ENCODE measurements around the gene LEPROT.
"Not testable (repeated sequence)": the region's sequence is repeated elsewhere in the genome, so short reads cannot be mapped to it uniquely, and the experiment has no call there.

The LEPROT gene

GRCh38 chr1:65458730-65459396 is 38.4 kb downstream of the LEPROT start:
- no peaks in the 10 kb centered on the region for H3K27me3 ChIP-seq (ENCODE audit: control insufficient read depth, low read length)
- no peaks in the 10 kb centered on the region for H3K36me3 ChIP-seq (ENCODE audit: control insufficient read depth, low read length)
- no peaks in the 10 kb centered on the region for H4K20me1 ChIP-seq (ENCODE audit: control insufficient read depth, insufficient read depth, low read depth, low read length)
- H3F3A ChIP-seq (ENCODE audit: control insufficient read depth, insufficient read depth) = no peaks in the 10 kb centered on the region
- no peak overlapping the region for H3K4me3 ChIP-seq (ENCODE audit: low read length)
- H3K4me2 ChIP-seq (ENCODE audit: low read length) = no peak overlapping the region
- TF ChIP-seq CTCF (IDR thresholded peaks at IDR 0.05; ENCODE audit: low read depth, low read length, poor library complexity, severe bottlenecking) (no peak), EZH2phosphoT487 (IDR thresholded peaks at IDR 0.05; ENCODE audit: borderline replicate concordance, low read length) (no peak)
- no peak overlapping the region for H3K27ac ChIP-seq (ENCODE audit: low read depth, low read length)
- no peaks in the 10 kb centered on the region for H3K9me2 ChIP-seq (replicated peaks; ENCODE audit: control insufficient read depth, low read length)
- H3K79me2 ChIP-seq (ENCODE audit: control insufficient read depth, low read length) = no peaks in the 10 kb centered on the region
- no peaks in the 10 kb centered on the region for H3K9me3 ChIP-seq (ENCODE audit: control insufficient read depth, insufficient read depth, low read length)
- peaks cover 3% of the 10 kb centered on the region; the same call in 1 of the 2 replicates for H3K4me1 ChIP-seq (ENCODE audit: control insufficient read depth, low read length)

GRCh38 chr1:65459397-65459768 is 38.9 kb downstream of the LEPROT start:
- Histone ChIP-seq H3K27ac (ENCODE audit: low read depth, low read length) (no peak overlapping the region), H3K27me3 (ENCODE audit: control insufficient read depth, low read length) (no peaks in the 10 kb centered on the region), H3F3A (ENCODE audit: control insufficient read depth, insufficient read depth) (no peaks in the 10 kb centered on the region), H3K9me2 (replicated peaks; ENCODE audit: control insufficient read depth, low read length) (no peaks in the 10 kb centered on the region), H3K4me2 (ENCODE audit: low read length) (no peak overlapping the region), H3K4me3 (ENCODE audit: low read length) (no peak overlapping the region), H3K36me3 (ENCODE audit: control insufficient read depth, low read length) (no peaks in the 10 kb centered on the region), H4K20me1 (ENCODE audit: control insufficient read depth, insufficient read depth, low read depth, low read length) (no peaks in the 10 kb centered on the region), H3K79me2 (ENCODE audit: control insufficient read depth, low read length) (no peaks in the 10 kb centered on the region), H3K9me3 (ENCODE audit: control insufficient read depth, insufficient read depth, low read length) (no peaks in the 10 kb centered on the region), H3K4me1 (ENCODE audit: control insufficient read depth, low read length) (peaks cover 3% of the 10 kb centered on the region; the same call in 1 of the 2 replicates)
- peak; percentile 63 for TF ChIP-seq CTCF (IDR thresholded peaks at IDR 0.05; ENCODE audit: low read depth, low read length, poor library complexity, severe bottlenecking)
- no peak for TF ChIP-seq EZH2phosphoT487 (IDR thresholded peaks at IDR 0.05; ENCODE audit: borderline replicate concordance, low read length)

GRCh38 chr1:65465837-65466236 is 45.4 kb downstream of the LEPROT start:
- H3K4me1 ChIP-seq (ENCODE audit: control insufficient read depth, low read length); H3K79me2 ChIP-seq (ENCODE audit: control insufficient read depth, low read length); H3K9me3 ChIP-seq (ENCODE audit: control insufficient read depth, insufficient read depth, low read length); H3K4me2 ChIP-seq (ENCODE audit: low read length); H3K27ac ChIP-seq (ENCODE audit: low read depth, low read length); H4K20me1 ChIP-seq (ENCODE audit: control insufficient read depth, insufficient read depth, low read depth, low read length); H3K4me3 ChIP-seq (ENCODE audit: low read length); H3K36me3 ChIP-seq (ENCODE audit: control insufficient read depth, low read length); H3F3A ChIP-seq (ENCODE audit: control insufficient read depth, insufficient read depth); H3K9me2 ChIP-seq (replicated peaks; ENCODE audit: control insufficient read depth, low read length); H3K27me3 ChIP-seq (ENCODE audit: control insufficient read depth, low read length): not testable (repeated sequence)

GRCh38 chr1:65467536-65467935 is 47.1 kb downstream of the LEPROT start:
- Histone ChIP-seq H4K20me1 (ENCODE audit: control insufficient read depth, insufficient read depth, low read depth, low read length) (no peaks in the 10 kb centered on the region), H3K36me3 (ENCODE audit: control insufficient read depth, low read length) (no peaks in the 10 kb centered on the region), H3K27ac (ENCODE audit: low read depth, low read length) (no peak overlapping the region), H3K79me2 (ENCODE audit: control insufficient read depth, low read length) (no peaks in the 10 kb centered on the region), H3K9me2 (replicated peaks; ENCODE audit: control insufficient read depth, low read length) (no peaks in the 10 kb centered on the region), H3K9me3 (ENCODE audit: control insufficient read depth, insufficient read depth, low read length) (no peaks in the 10 kb centered on the region), H3K4me2 (ENCODE audit: low read length) (no peak overlapping the region), H3K4me3 (ENCODE audit: low read length) (no peak overlapping the region), H3F3A (ENCODE audit: control insufficient read depth, insufficient read depth) (no peaks in the 10 kb centered on the region), H3K4me1 (ENCODE audit: control insufficient read depth, low read length) (no peaks in the 10 kb centered on the region), H3K27me3 (ENCODE audit: control insufficient read depth, low read length) (0 out of 2 replicates have a peak, but pooled peaks cover 3% of the 10 kb centered on the region)
- TF ChIP-seq EZH2phosphoT487 (IDR thresholded peaks at IDR 0.05; ENCODE audit: borderline replicate concordance, low read length) = no peak
- no peak for TF ChIP-seq CTCF (IDR thresholded peaks at IDR 0.05; ENCODE audit: low read depth, low read length, poor library complexity, severe bottlenecking)

All from DOHH2 (cell line).